NK-92 treated with Interleukin-12 subunit alpha and Interleukin-12 subunit beta, amount 100 ng/mL, for 24 hours (cell line): ENCODE data around the gene FANCG.
A peak's percentile ranks its signal among the peaks of the same experiment; 100 is the strongest.

Experiments
- DNase-seq: peaks from one replicate; lab custom pipeline; 2025; lab: John Stamatoyannopoulos, UW

Gene FANCG

GRCh38 chr9:35103660-35104191, 24.0 kb upstream of the FANCG start:
- no peak for DNase-seq

- DNase-seq, result peak; percentile 88
These were observed 23.3 kb upstream of the FANCG start, which contains the start of gene STOML2 for GRCh38 chr9:35102769-35103659. STOML2 (minus strand) TSS chr9:35103131; CDS start chr9:35103094, 37 bp downstream.

- DNase-seq, result no peak
These were observed 22.7 kb upstream of the FANCG start for GRCh38 chr9:35102465-35102768.

- DNase-seq, result no peak
These were observed 17.8 kb upstream of the FANCG start for GRCh38 chr9:35097573-35097972.

GRCh38 chr9:35096035-35096849, 16.5 kb upstream of the FANCG start, which contains the start of gene PIGO:
PIGO (minus strand) TSS chr9:35096591; CDS start chr9:35095565, 1,026 bp downstream.
- DNase-seq, result peak; percentile 81

- no peak for DNase-seq
These were observed 11.8 kb upstream of the FANCG start for GRCh38 chr9:35091536-35091935.

- no peak for DNase-seq
These were observed 9.7 kb upstream of the FANCG start for GRCh38 chr9:35089434-35089833.

- DNase-seq, result no peak
These were observed 5.3 kb upstream of the FANCG start for GRCh38 chr9:35085078-35085477.

GRCh38 chr9:35079041-35079425, 709 bp downstream of the FANCG start:
- no peak for DNase-seq

- DNase-seq, result no peak
These were observed 1.7 kb downstream of the FANCG start for GRCh38 chr9:35078066-35078465.

GRCh38 chr9:35076848-35077247, 2.9 kb downstream of the FANCG start:
- DNase-seq, result no peak

- DNase-seq, result no peak
These were observed 4.4 kb downstream of the FANCG start for GRCh38 chr9:35075358-35075757.

- no peak for DNase-seq
These were observed 5.0 kb downstream of the FANCG start for GRCh38 chr9:35074791-35075190.

- DNase-seq, result no peak
These were observed 5.6 kb downstream of the FANCG start for GRCh38 chr9:35074141-35074540.

GRCh38 chr9:35073279-35073612, 6.5 kb downstream of the FANCG start:
- DNase-seq, result no peak

GRCh38 chr9:35072461-35073278, 7.1 kb downstream of the FANCG start, which contains the start of gene VCP:
VCP (minus strand) TSS chr9:35072625; CDS start chr9:35072353, 272 bp downstream.
- DNase-seq, result peak; percentile 96

- DNase-seq, result peak; percentile 80
These were observed 7.8 kb downstream of the FANCG start for GRCh38 chr9:35071814-35072460.

- DNase-seq, result no peak
These were observed 8.6 kb downstream of the FANCG start for GRCh38 chr9:35070823-35071813.

GRCh38 chr9:35069020-35069419, 10.7 kb downstream of the FANCG start:
- no peak for DNase-seq

- no peak for DNase-seq
These were observed 12.7 kb downstream of the FANCG start for GRCh38 chr9:35067056-35067455.
